ENCODE results near the gene IGF1.

IGF1 gene

GRCh38 chr12:102503056-102503681 lies 22.8 kb upstream of the IGF1 start:
- DNase-seq (ENCODE audit: extremely low read depth, low read depth) = no peak
- no peak overlapping the region for H3K4me3 ChIP-seq (replicated peaks; ENCODE audit: low read depth, low read length)
- no peak for TF ChIP-seq CTCF (IDR thresholded peaks at IDR 0.05; ENCODE audit: low read depth, low read length, missing control alignments)

GRCh38 chr12:102501773-102502172 lies 21.4 kb upstream of the IGF1 start:
- H3K4me3 ChIP-seq (replicated peaks; ENCODE audit: low read depth, low read length) = no peak overlapping the region
- DNase-seq (ENCODE audit: extremely low read depth, low read depth) = no peak

GRCh38 chr12:102498471-102498870 lies 18.1 kb upstream of the IGF1 start:
- TF ChIP-seq CTCF (IDR thresholded peaks at IDR 0.05; ENCODE audit: low read depth, low read length, missing control alignments) = no peak
- no peak for DNase-seq (ENCODE audit: extremely low read depth, low read depth)
- no peak overlapping the region for H3K4me3 ChIP-seq (replicated peaks; ENCODE audit: low read depth, low read length)

More at GRCh38 chr12:102501773-102502172, 21.4 kb upstream of the IGF1 start:
- no peak for TF ChIP-seq CTCF (IDR thresholded peaks at IDR 0.05; ENCODE audit: low read depth, low read length, missing control alignments)

GRCh38 chr12:102497743-102498142 lies 17.4 kb upstream of the IGF1 start:
- no peak for TF ChIP-seq CTCF (IDR thresholded peaks at IDR 0.05; ENCODE audit: low read depth, low read length, missing control alignments)
- DNase-seq (ENCODE audit: extremely low read depth, low read depth) = no peak
- no peak overlapping the region for H3K4me3 ChIP-seq (replicated peaks; ENCODE audit: low read depth, low read length)

- no peak overlapping the region for H3K4me3 ChIP-seq (replicated peaks; ENCODE audit: low read depth, low read length)
- no peak for DNase-seq (ENCODE audit: extremely low read depth, low read depth)
- no peak for TF ChIP-seq CTCF (IDR thresholded peaks at IDR 0.05; ENCODE audit: low read depth, low read length, missing control alignments)
Observed at GRCh38 chr12:102496591-102496990, 16.2 kb upstream of the IGF1 start.

GRCh38 chr12:102487226-102487625 lies 6.9 kb upstream of the IGF1 start:
- no peak for DNase-seq (ENCODE audit: extremely low read depth, low read depth)
- no peak for TF ChIP-seq CTCF (IDR thresholded peaks at IDR 0.05; ENCODE audit: low read depth, low read length, missing control alignments)
- no peak overlapping the region for H3K4me3 ChIP-seq (replicated peaks; ENCODE audit: low read depth, low read length)

GRCh38 chr12:102486153-102486552 lies 5.8 kb upstream of the IGF1 start:
- DNase-seq (ENCODE audit: extremely low read depth, low read depth) = no peak
- TF ChIP-seq CTCF (IDR thresholded peaks at IDR 0.05; ENCODE audit: low read depth, low read length, missing control alignments) = no peak
- no peak overlapping the region for H3K4me3 ChIP-seq (replicated peaks; ENCODE audit: low read depth, low read length)
